ENCODE results near the gene ACP3. TPM values are rescaled to one million over a fixed set of nuclear protein-coding genes. Genes with fewer than 3 reads are reported as not detected.
"Not testable (repeated sequence)": the region's sequence is repeated elsewhere in the genome, so short reads cannot be mapped to it uniquely, and the experiment has no call there.

Gene ACP3
- total RNA-seq, 8 experiments from 2014 or later, result 0.05 to 4.2 (median 0.50) TPM; not detected in 4

DNA sequence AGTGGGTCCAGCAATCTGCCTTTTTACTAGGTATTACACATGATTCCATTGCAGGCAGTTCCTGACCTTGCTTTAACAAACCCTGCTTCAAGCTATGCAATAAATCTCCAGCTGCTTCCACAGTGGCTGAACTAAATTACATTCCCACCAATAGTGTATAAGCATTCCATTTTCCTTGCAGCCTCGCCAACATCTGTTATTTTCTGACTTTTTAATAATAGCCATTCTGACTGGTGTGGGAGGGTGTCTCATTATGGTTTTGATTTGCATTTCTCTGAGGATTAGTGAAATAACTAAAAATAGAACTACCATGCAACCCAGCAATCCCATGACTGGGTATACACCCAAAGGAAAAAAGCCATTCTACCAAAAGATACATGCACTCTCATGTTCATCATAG, 63.7 kb downstream of the ACP3 start:
- peak overlapping the region in 1 of 2 donors; percentile 39 for H3K27ac ChIP-seq
- 0 to 75% (median 60%) methylated on average over 1 of the region's 1 CpG; no CpG with 5 or more reads in 5 of the 10 experiments for WGBS, 10 experiments
- peaks cover 23 to 42% of the 10 kb centered on the region in 2 donors for H3K4me1 ChIP-seq (replicated peaks in 1 of 2)
- no peak overlapping the region for H3K4me3 ChIP-seq
- ATAC-seq (replicated peaks in 6 of 8), result peak; percentile 77 to 93 (median 84)
- in situ Hi-C loops (cut with MboI; ENCODE audit: low pct_unique_long_range_greater_than_20kb in 2 of 9, low sequenced_read_pairs in 9 of 9, unreplicated experiment in 9 of 9), result no loop called here

DNA sequence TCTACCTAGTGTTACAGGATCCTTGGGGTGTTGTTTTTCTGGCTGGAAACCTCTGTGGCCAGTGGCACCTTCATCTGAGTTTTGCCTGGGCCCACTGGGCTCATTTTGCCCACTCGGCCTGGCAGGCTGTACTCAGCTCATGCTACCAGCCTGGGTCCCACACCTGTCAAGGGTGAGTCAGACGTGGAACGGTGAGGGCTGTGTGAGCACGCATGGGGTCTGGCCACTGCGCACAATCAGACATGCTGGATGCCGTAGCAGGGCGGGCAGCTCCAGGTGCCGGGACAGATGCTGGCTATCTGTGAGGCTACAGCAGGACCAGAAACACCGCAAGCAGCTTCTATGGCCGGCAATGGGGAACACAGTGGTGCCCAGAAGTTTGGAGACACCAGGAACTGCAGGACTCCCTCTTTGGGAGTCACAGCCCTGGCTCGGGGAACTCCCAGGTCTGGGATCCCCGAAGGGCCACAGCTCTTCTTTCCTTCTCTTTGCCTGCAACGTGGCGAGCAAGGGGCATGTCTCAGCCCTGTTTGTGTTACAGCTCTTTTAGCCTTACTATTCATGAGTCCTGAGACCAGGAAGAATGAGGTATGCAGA, 64.2 kb downstream of the ACP3 start:
- Histone ChIP-seq H3K4me1 (replicated peaks in 1 of 2) (peaks cover 23 to 42% of the 10 kb centered on the region in 2 donors), H3K4me3 (no peak overlapping the region), H3K27ac (peak overlapping the region; percentile 20 to 39)
- WGBS, 10 experiments, result 40 to 90% (median 75%) methylated on average over 1 to 2 of the region's 14 CpGs; no CpG with 5 or more reads in 6 of the 10 experiments
- peak in 7 of 8 experiments; percentile 11 to 72 (median 36) for ATAC-seq (replicated peaks in 6 of 8)
- in situ Hi-C loops (cut with MboI; ENCODE audit: low pct_unique_long_range_greater_than_20kb in 2 of 9, low sequenced_read_pairs in 9 of 9, unreplicated experiment in 9 of 9), result no loop called here

DNA sequence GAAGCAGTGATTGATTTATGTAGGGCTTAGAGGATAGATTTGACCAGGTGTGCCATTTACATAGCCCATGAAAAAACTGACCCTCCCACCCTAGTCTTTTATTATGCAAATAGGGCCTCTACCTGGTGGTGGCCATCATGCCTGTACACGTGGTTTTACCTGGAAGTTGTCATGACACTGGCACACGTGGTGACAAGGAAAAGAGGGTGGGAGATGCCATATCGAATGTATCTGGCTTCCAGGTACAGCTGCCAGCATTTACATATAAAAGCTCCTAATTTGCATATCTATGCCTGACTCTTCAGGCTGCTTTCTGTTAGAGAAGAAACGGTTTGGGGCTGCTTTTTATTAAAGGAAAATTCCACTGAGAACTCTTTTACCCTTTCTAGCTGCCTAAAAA, 65.1 kb downstream of the ACP3 start:
- no peak overlapping the region for H3K4me3 ChIP-seq
- 0 to 58% (median 8%) methylated on average over 1 to 4 of the region's 4 CpGs; no CpG with 5 or more reads in 1 of the 10 experiments for WGBS, 10 experiments
- in situ Hi-C loops (cut with MboI; ENCODE audit: low pct_unique_long_range_greater_than_20kb in 2 of 9, low sequenced_read_pairs in 9 of 9, unreplicated experiment in 9 of 9), result no loop called here
- ATAC-seq (replicated peaks in 6 of 8), result no peak
- peaks cover 23 to 42% of the 10 kb centered on the region in 2 donors for H3K4me1 ChIP-seq (replicated peaks in 1 of 2)
- H3K27ac ChIP-seq, result no peak overlapping the region

DNA sequence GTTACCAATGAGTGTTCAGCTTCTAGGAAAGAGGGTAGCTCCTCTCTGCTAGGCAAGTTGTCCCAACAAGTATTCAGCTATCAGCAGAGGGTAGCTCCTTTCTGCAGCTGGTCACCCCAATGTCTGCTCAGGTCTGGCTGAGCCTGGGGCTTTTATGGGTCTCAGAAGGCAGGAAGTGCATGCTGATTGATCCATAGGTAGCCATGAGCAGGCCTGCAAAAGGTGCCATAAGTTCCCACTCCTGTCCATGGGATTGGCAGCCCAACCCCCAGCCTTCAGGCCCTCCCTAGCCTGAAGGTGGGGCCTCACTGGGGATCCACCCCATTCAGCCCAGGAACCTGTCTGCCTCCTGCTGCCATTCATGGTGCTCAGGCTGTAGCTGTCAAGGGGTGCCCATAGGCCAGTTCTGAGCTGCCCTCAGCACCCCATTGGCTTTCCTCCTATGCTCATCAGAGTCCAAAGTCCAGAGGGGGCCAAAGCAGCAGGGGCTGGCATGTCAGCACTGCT, 65.5 kb downstream of the ACP3 start:
- ATAC-seq (replicated peaks in 6 of 8), result peak in 2 of 8 experiments; percentile 15 to 23
- in situ Hi-C loops (cut with MboI; ENCODE audit: low pct_unique_long_range_greater_than_20kb in 2 of 9, low sequenced_read_pairs in 9 of 9, unreplicated experiment in 9 of 9), result no loop called here
- H3K4me3 ChIP-seq, result no peak overlapping the region
- H3K27ac ChIP-seq, result no peak overlapping the region
- peaks cover 23 to 37% of the 10 kb centered on the region in 2 donors for H3K4me1 ChIP-seq (replicated peaks in 1 of 2)

DNA sequence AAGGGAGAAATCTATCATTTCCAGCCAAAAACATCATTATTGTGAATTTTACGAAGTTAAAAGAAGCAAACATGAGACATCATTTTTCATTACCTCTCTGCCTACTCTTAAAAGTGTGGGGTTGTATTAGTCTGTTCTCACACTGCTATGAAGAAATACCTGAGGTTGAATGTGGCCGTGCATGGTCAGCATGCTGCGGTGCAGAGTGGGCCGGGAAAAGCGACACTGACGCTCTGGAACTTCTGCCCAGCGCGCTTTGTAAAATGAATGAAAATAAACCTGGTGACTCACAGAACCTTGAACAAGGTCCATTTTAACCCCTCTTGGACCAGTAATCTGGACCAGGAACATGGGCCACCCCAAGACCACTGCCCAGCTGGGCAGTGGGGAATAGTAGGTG, 69.1 kb downstream of the ACP3 start:
- Histone ChIP-seq H3K27ac (no peak overlapping the region), H3K4me3 (no peak overlapping the region), H3K4me1 (replicated peaks in 1 of 2) (peaks cover 16 to 17% of the 10 kb centered on the region in 2 donors)
- in situ Hi-C loops (cut with MboI; ENCODE audit: low pct_unique_long_range_greater_than_20kb in 2 of 9, low sequenced_read_pairs in 9 of 9, unreplicated experiment in 9 of 9), result no loop called here
- 80 to 100% (median 88%) methylated on average over 1 to 8 of the region's 8 CpGs; no CpG with 5 or more reads in 1 of the 10 experiments for WGBS, 10 experiments
- no peak for ATAC-seq (replicated peaks in 6 of 8)

DNA sequence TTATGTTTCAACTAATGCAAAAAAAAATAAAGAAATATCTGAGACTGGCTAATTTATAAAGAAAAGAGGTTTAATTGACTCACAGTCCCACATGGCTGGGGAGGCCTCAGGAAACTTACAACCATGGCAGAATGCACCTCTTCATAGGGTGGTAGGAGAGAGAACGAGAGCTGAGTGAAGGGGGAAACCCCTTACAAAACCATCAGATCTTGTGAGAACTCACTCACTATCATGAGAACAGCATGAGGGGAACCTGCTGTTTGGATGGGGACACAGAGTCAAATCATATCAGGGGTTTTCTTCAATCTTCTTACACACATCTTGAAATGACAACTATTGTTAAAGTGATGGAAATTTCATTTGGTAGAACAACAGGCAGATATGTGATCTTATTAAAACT, 75.5 kb downstream of the ACP3 start:
- not testable (repeated sequence) for H3K4me1 ChIP-seq (replicated peaks in 1 of 2); ATAC-seq (replicated peaks in 6 of 8); H3K27ac ChIP-seq; H3K4me3 ChIP-seq
- 44 to 100% (median 80%) methylated on average over 1 of the region's 1 CpG; no CpG with 5 or more reads in 7 of the 10 experiments for WGBS, 10 experiments
- in situ Hi-C loops (cut with MboI; ENCODE audit: low pct_unique_long_range_greater_than_20kb in 2 of 9, low sequenced_read_pairs in 9 of 9, unreplicated experiment in 9 of 9), result loop anchor here in 1 of 9 experiments (10.0 kb wide), 1 partner anchor 138 kb away; no protein-coding TSS in a partner anchor

DNA sequence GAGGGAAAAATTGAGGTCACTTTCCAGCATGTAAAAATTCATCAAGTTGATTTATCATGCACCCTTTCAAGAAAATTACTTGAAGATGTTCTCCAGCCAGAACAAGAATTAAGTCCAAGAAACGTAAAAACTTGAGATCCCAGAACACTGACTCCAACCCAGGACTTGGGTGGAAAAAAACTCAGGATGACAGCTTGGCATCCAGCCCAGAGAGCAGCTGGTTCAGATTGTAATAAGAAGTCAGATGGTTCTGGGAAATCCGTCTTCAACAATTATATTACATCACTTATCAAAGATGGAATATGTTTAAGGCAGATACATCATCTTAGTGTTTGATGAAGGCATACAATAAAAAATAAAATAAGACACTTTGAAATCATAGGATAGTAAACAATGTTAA, 77.1 kb downstream of the ACP3 start:
- Histone ChIP-seq H3K4me3 (no peak overlapping the region), H3K4me1 (replicated peaks in 1 of 2) (no peaks in the 10 kb centered on the region), H3K27ac (no peak overlapping the region)
- peak in 2 of 8 experiments; percentile 61 to 67 for ATAC-seq (replicated peaks in 6 of 8)
- in situ Hi-C loops (cut with MboI; ENCODE audit: low pct_unique_long_range_greater_than_20kb in 2 of 9, low sequenced_read_pairs in 9 of 9, unreplicated experiment in 9 of 9), result loop anchor here in 1 of 9 experiments (10.0 kb wide), 1 partner anchor 140 kb away; no protein-coding TSS in a partner anchor
- WGBS, 10 experiments, result 0 to 100% (median 50%) methylated on average over 1 to 2 of the region's 2 CpGs; no CpG with 5 or more reads in 2 of the 10 experiments

DNA sequence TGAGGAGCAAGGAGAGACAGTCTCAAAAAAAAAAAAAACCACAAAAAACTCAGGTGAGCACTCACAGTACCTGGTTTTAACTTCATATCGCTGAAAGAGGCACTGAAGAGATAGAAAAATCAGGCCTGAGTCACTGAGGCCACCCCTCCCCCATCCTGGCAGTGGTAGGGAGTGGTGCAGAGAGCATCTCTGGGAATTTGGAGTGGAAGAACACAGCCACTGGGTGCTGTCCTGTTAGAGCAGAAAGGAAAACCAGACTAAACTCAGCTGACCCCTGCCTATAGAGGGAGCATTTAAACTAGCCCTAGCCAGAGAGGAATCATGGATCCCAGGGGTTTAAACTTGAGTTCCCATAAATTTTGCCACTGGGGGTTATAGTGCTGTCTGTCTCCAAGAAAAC, 77.9 kb downstream of the ACP3 start:
- 11 to 83% (median 70%) methylated on average over 1 of the region's 1 CpG; no CpG with 5 or more reads in 3 of the 10 experiments for whole genome bisulfite sequencing, 10 experiments
- in situ Hi-C loops (cut with MboI; ENCODE audit: low pct_unique_long_range_greater_than_20kb in 2 of 9, low sequenced_read_pairs in 9 of 9, unreplicated experiment in 9 of 9), result loop anchor here in 2 of 9 experiments (5.0 to 10.0 kb wide), 2 partner anchors 43 to 140 kb away; no protein-coding TSS in a partner anchor
- Histone ChIP-seq H3K4me3 (no peak overlapping the region), H3K4me1 (replicated peaks in 1 of 2) (no peaks in the 10 kb centered on the region), H3K27ac (no peak overlapping the region)
- peak in 2 of 8 experiments; percentile 43 to 48 for ATAC-seq (replicated peaks in 6 of 8)

DNA sequence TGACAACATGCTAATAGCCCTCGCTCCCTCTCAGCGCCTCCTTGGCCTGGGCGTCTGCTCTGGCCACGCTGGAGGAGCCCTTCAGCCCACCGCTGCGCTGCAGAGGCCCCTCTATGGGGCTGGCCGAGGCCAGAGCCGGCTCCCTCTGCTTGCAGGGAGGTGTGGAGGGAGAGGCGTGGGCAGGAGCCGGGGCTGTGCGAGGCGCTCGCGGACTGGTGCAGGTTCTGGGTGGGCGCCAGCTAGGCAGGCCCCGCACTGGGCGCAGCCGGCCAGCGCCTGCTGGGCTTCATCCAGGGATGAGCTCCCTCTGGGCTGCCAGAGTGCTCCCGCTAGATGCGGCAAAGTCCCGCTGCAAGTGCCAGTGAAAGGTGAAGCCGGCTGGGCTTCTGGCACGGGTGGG, 79.0 kb downstream of the ACP3 start:
- Histone ChIP-seq H3K27ac (no peak overlapping the region), H3K4me1 (replicated peaks in 1 of 2) (no peaks in the 10 kb centered on the region), H3K4me3 (no peak overlapping the region)
- in situ Hi-C loops (cut with MboI; ENCODE audit: low pct_unique_long_range_greater_than_20kb in 2 of 9, low sequenced_read_pairs in 9 of 9, unreplicated experiment in 9 of 9), result loop anchor here in 2 of 9 experiments (5.0 to 10.0 kb wide), 2 partner anchors 44 to 141 kb away; no protein-coding TSS in a partner anchor
- 81 to 100% (median 91%) methylated on average over 1 to 11 of the region's 24 CpGs; no CpG with 5 or more reads in 3 of the 10 experiments for WGBS, 10 experiments
- ATAC-seq (replicated peaks in 6 of 8), result no peak

DNA sequence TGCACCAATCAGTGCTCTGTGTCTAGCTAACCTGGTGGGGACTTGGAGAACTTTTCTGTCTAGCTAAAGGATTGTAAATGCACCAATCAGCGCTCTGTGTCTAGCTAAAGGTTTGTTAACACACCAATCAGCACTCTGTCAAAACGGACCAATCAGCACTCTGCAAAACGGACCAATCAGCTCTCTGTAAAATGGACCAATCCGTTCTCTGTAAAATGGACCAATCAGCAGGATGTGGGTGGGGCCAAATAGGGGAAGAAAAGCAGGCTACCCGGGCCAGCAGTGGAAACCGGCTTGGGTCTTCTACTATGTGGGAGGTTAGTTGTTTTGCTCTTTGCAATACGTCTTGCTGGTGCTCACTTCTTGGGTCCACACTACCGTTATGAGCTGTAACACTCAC, 79.6 kb downstream of the ACP3 start:
- 71 to 100% (median 86%) methylated on average over 2 to 7 of the region's 8 CpGs; no CpG with 5 or more reads in 2 of the 10 experiments for WGBS, 10 experiments
- not testable (repeated sequence) for H3K4me1 ChIP-seq (replicated peaks in 1 of 2); H3K27ac ChIP-seq; H3K4me3 ChIP-seq; ATAC-seq (replicated peaks in 6 of 8)
- in situ Hi-C loops (cut with MboI; ENCODE audit: low pct_unique_long_range_greater_than_20kb in 2 of 9, low sequenced_read_pairs in 9 of 9, unreplicated experiment in 9 of 9), result loop anchor here in 2 of 9 experiments (5.0 to 10.0 kb wide), 2 partner anchors 44 to 142 kb away; no protein-coding TSS in a partner anchor

DNA sequence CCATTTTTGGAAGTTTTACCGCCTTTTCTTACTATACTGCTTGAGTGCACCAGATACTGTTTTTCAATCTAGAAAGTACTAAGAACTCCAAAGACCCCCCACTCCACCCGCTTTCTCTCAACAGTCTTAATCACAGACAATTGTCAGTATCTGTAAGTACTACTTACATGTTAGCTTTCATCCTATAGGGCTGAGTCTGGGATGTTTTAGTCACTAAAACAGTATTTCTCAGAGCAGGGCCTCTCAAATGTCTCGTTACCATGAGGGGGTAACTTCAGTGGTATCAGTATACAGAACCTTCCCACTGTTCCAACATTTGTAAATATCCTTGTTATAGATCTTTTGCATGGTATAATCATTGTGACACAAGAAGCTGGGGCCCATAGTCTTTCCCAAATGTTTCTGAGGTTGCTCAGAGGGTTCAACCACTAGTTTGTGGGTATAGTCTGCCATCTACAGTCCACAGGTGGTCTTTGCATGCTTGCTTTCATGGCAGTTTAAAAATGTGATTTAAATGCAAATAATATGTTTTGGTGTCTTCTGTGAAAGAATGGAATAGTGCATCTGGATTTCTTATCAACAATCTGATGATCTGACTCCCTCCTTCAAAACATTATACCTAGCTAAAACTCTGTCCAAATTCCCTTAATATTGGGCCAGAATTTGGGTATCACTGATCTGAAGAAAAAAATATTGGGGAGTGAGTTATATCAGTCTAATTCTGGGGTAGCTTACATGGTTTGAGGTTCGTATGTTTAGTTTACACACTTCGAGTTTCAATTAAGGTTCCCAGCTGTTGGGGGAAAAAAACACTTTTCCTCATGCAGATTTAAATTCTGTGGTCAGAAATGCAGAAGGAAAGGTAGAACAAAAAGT, 82.1 kb downstream of the ACP3 start:
- no peaks in the 10 kb centered on the region for H3K4me1 ChIP-seq (replicated peaks in 1 of 2)
- ATAC-seq (replicated peaks in 6 of 8), result peak; percentile 61 to 83 (median 71)
- no peak overlapping the region for H3K27ac ChIP-seq
- in situ Hi-C loops (cut with MboI; ENCODE audit: low pct_unique_long_range_greater_than_20kb in 2 of 9, low sequenced_read_pairs in 9 of 9, unreplicated experiment in 9 of 9), result loop anchor here in 2 of 9 experiments (5.0 to 10.0 kb wide), 2 partner anchors 47 to 144 kb away; no protein-coding TSS in a partner anchor
- 20 to 100% (median 44%) methylated on average over 1 to 5 of the region's 5 CpGs; no CpG with 5 or more reads in 1 of the 10 experiments for WGBS, 10 experiments
- no peak overlapping the region for H3K4me3 ChIP-seq

DNA sequence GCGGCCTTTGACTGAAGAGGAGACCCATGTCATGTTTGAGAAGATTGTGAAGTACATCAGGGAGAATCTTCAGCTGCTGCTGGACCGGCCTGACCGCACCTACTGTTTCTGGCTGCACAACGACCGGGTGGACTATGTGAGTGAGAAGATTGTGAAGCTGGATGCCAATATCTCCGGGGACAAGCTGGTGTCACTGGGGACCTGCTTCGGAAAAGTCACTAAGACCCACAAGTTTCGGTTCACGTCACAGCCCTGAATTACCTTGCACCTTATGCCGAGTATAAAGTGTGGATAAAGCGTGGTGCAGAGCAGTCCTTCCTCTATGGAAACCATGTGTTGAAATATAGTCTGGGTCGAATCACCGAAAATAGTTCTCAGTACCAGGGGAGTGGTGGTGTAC, 84.0 kb downstream of the ACP3 start:
- H3K4me1 ChIP-seq (replicated peaks in 1 of 2), result no peaks in the 10 kb centered on the region
- no peak overlapping the region for H3K4me3 ChIP-seq
- ATAC-seq (replicated peaks in 6 of 8), result no peak
- 72 to 100% (median 91%) methylated on average over 1 to 8 of the region's 13 CpGs; no CpG with 5 or more reads in 4 of the 10 experiments for WGBS, 10 experiments
- no peak overlapping the region for H3K27ac ChIP-seq
- in situ Hi-C loops (cut with MboI; ENCODE audit: low pct_unique_long_range_greater_than_20kb in 2 of 9, low sequenced_read_pairs in 9 of 9, unreplicated experiment in 9 of 9), result loop anchor here in 1 of 9 experiments (10.0 kb wide), 1 partner anchor 146 kb away; no protein-coding TSS in a partner anchor

All from motor neuron (in vitro differentiated cells).